Neural cell (in vitro differentiated cells): ENCODE measurements around the gene IRF2BP1. TPM values are rescaled to one million over a fixed set of nuclear protein-coding genes. Genes with fewer than 3 reads are reported as not detected.

Experiments used
- H2AFZ ChIP-seq: fragments of 200-600, 300-800 bp; sonication (generic), shearing (Covaris generic); 2 replicates; pipeline ENCODE4 v1.6.0; 2014; ENCODE audit warnings: low read depth, mild to moderate bottlenecking, antibody characterized with exemption, low read length, moderate library complexity
- H3F3A ChIP-seq: fragments of 200-600 bp; shearing (Covaris generic); 2 replicates; pipeline ENCODE4 v1.6.1; 2016; ENCODE audit warnings: mild to moderate bottlenecking, moderate library complexity, mixed read lengths, antibody characterized with exemption, low read length; ENCODE audit not compliant: insufficient read depth, poor library complexity, severe bottlenecking
- H3K27ac ChIP-seq: fragments of 200-600, 300-800 bp; sonication (generic), shearing (Covaris generic); 2 replicates; pipeline ENCODE4 v1.5.1; 2014; ENCODE audit warnings: mild to moderate bottlenecking, low read length, moderate library complexity
- H3K27me3 ChIP-seq: fragments of 300-800, 200-600 bp; sonication (generic), shearing (Covaris generic); 2 replicates; pipeline ENCODE4 v1.6.0; 2014; ENCODE audit warnings: mild to moderate bottlenecking, low read depth, low read length, moderate library complexity; ENCODE audit not compliant: insufficient read depth
- H3K36me3 ChIP-seq: fragments of 300-800, 200-600 bp; sonication (generic), shearing (Covaris generic); 2 replicates; pipeline ENCODE4 v1.5.1; 2014; ENCODE audit warnings: mild to moderate bottlenecking, antibody characterized with exemption, low read length, moderate library complexity; ENCODE audit not compliant: insufficient read depth
- H3K4me2 ChIP-seq: fragments of 300-800, 200-600 bp; sonication (generic), shearing (Covaris generic); 2 replicates; pipeline ENCODE4 v1.6.0; 2014; ENCODE audit warnings: mild to moderate bottlenecking, low read length
- H3K4me3 ChIP-seq: fragments of 300-800, 200-600 bp; sonication (generic), shearing (Covaris generic); 2 replicates; pipeline ENCODE4 v1.5.1; 2014; ENCODE audit warnings: mild to moderate bottlenecking, low read length, moderate library complexity
- H3K79me2 ChIP-seq: fragments of 200-600 bp; shearing (Covaris generic); replicated peaks from 2 replicates; pipeline ENCODE4 v1.6.0; 2014; ENCODE audit warnings: mild to moderate bottlenecking, low read length, moderate library complexity; ENCODE audit not compliant: insufficient read depth
- H3K9ac ChIP-seq: fragments of 300-800, 200-600 bp; sonication (generic), shearing (Covaris generic); 2 replicates; pipeline ENCODE4 v1.6.1; 2016; ENCODE audit warnings: mild to moderate bottlenecking, low read length, mixed read lengths
- H3K9me2 ChIP-seq: fragments of 200-600 bp; shearing (Covaris generic); 2 replicates; pipeline ENCODE4 v1.6.1; 2016; ENCODE audit warnings: mild to moderate bottlenecking, low read length, mixed read lengths; ENCODE audit not compliant: insufficient read depth
- H3K9me3 ChIP-seq: fragments of 200-600, 300-800 bp; sonication (generic), shearing (Covaris generic); 2 replicates; pipeline ENCODE4 v1.6.1; 2016; ENCODE audit warnings: mild to moderate bottlenecking, mixed run types, low read length, moderate library complexity, mixed read lengths
- H4K20me1 ChIP-seq: fragments of 200-600 bp; shearing (Covaris generic); 2 replicates; pipeline ENCODE4 v1.6.1; 2016; ENCODE audit warnings: mild to moderate bottlenecking, mixed run types; ENCODE audit not compliant: insufficient read depth
- CTCF ChIP-seq: fragments of 450-650 bp; IDR thresholded peaks from 2 replicates; pipeline ENCODE4 v1.5.1; 2014; ENCODE audit warnings: antibody characterized with exemption, mild to moderate bottlenecking, moderate library complexity; ENCODE audit not compliant: poor library complexity, severe bottlenecking
- EP300 ChIP-seq: fragments of 450-650 bp; conservative IDR thresholded peaks from 2 replicates; pipeline ENCODE4 v1.6.1; 2014; ENCODE audit warnings: antibody characterized with exemption, mild to moderate bottlenecking, moderate library complexity; ENCODE audit not compliant: poor library complexity, severe bottlenecking
- EZH2 ChIP-seq: fragments of 200-600, 300-800 bp; shearing (Covaris generic), sonication (generic); IDR thresholded peaks from 2 replicates; pipeline ENCODE4 v1.6.1; 2014; ENCODE audit warnings: antibody characterized with exemption, low read length, borderline replicate concordance, mild to moderate bottlenecking; ENCODE audit not compliant: insufficient read depth, poor library complexity, severe bottlenecking
- MXI1 ChIP-seq: fragments of 450-650 bp; conservative IDR thresholded peaks from 2 replicates; pipeline ENCODE4 v1.6.1; 2014; ENCODE audit warnings: antibody characterized with exemption, mild to moderate bottlenecking; ENCODE audit not compliant: poor library complexity, severe bottlenecking
- POLR2AphosphoS5 ChIP-seq: IDR thresholded peaks from 2 replicates; pipeline ENCODE4 v1.6.1; 2012
- RAD21 ChIP-seq: fragments of 450-650 bp; conservative IDR thresholded peaks from 2 replicates; pipeline ENCODE4 v1.6.1; 2014; ENCODE audit warnings: antibody characterized with exemption, mild to moderate bottlenecking, moderate library complexity
- REST ChIP-seq: IDR thresholded peaks from 2 replicates; pipeline ENCODE4 v1.6.1; 2012; ENCODE audit warnings: borderline replicate concordance
- SMC3 ChIP-seq: fragments of 450-650 bp; conservative IDR thresholded peaks from 2 replicates; pipeline ENCODE4 v1.6.1; 2014; ENCODE audit warnings: antibody characterized with exemption, mild to moderate bottlenecking, moderate library complexity; ENCODE audit not compliant: poor library complexity
- TAF1 ChIP-seq: IDR thresholded peaks from 2 replicates; pipeline ENCODE4 v1.6.1; 2012; ENCODE audit warnings: low read depth
- polyA plus RNA-seq: library from polyadenylated mRNA; depleted of rRNA; stranded (reverse); fragments of >200 nt; gene quantifications from 2 replicates; pipeline ENCODE4 v1.2.3, GENCODE V29; 2014

The IRF2BP1 gene
- polyA plus RNA-seq, 1 donor from 2014 or later: 26.9 TPM

GRCh38 chr19:45881082-45881908, 4.6 kb downstream of the IRF2BP1 start:
- H3K4me2 ChIP-seq: no peak overlapping the region
- H3K27ac ChIP-seq: no peak overlapping the region
- H3K9me3 ChIP-seq: no peaks in the 10 kb centered on the region
- H3K9me2 ChIP-seq: no peaks in the 10 kb centered on the region
- TF ChIP-seq POLR2AphosphoS5 (no peak), TAF1 (no peak), REST (no peak), EP300 (no peak), SMC3 (no peak), EZH2 (no peak), RAD21 (no peak), CTCF (no peak), MXI1 (no peak)
- H3K36me3 ChIP-seq: no peaks in the 10 kb centered on the region
- H2AFZ ChIP-seq: no peak overlapping the region
- no peaks in the 10 kb centered on the region for H3F3A ChIP-seq
- H3K27me3 ChIP-seq: no peaks in the 10 kb centered on the region
- H3K79me2 ChIP-seq: peaks cover 5% of the 10 kb centered on the region
- H3K4me3 ChIP-seq: no peak overlapping the region
- H3K9ac ChIP-seq: no peak overlapping the region
- peaks cover 10% of the 10 kb centered on the region for H4K20me1 ChIP-seq

- TF ChIP-seq MXI1: no peak
- no peak for TF ChIP-seq EP300
- TF ChIP-seq EZH2: no peak
Measured at GRCh38 chr19:45879971-45880370, 6.0 kb downstream of the IRF2BP1 start.

More at GRCh38 chr19:45879971-45880370, 6.0 kb downstream of the IRF2BP1 start:
- H3K79me2 ChIP-seq: peaks cover 4% of the 10 kb centered on the region
- H3K36me3 ChIP-seq: no peaks in the 10 kb centered on the region
- H2AFZ ChIP-seq: no peak overlapping the region
- no peak overlapping the region for H3K4me3 ChIP-seq
- no peaks in the 10 kb centered on the region for H3K9me2 ChIP-seq
- H3F3A ChIP-seq: no peaks in the 10 kb centered on the region
- H3K9me3 ChIP-seq: no peaks in the 10 kb centered on the region
- H3K27me3 ChIP-seq: no peaks in the 10 kb centered on the region
- no peak overlapping the region for H3K4me2 ChIP-seq
- no peak overlapping the region for H3K27ac ChIP-seq
- no peak overlapping the region for H3K9ac ChIP-seq
- H4K20me1 ChIP-seq: peaks cover 10% of the 10 kb centered on the region
